ENCODE data around the gene RHOC. TPM values are rescaled to one million over a fixed set of nuclear protein-coding genes. Genes with fewer than 3 reads are reported as not detected.

Gene RHOC
- total RNA-seq, 2 experiments from 2014 or later: 105 to 130 TPM

- peaks cover 2% of the 10 kb centered on the region for H3K9me3 Mint-ChIP-seq (ENCODE audit: low read depth)
- H3K27me3 Mint-ChIP-seq: no peaks in the 10 kb centered on the region
- H3K4me1 Mint-ChIP-seq: peaks cover 54% of the 10 kb centered on the region
- no peak for ATAC-seq
- no peak overlapping the region for H3K4me3 Mint-ChIP-seq
- CTCF ChIA-PET: no interaction called here
- no peak for DNase-seq
- no peak overlapping the region for H3K27ac Mint-ChIP-seq
- peaks cover 35% of the 10 kb centered on the region for H3K36me3 Mint-ChIP-seq
Measured at GRCh38 chr1:112677501-112677900, 29.4 kb downstream of the RHOC start.

DNA sequence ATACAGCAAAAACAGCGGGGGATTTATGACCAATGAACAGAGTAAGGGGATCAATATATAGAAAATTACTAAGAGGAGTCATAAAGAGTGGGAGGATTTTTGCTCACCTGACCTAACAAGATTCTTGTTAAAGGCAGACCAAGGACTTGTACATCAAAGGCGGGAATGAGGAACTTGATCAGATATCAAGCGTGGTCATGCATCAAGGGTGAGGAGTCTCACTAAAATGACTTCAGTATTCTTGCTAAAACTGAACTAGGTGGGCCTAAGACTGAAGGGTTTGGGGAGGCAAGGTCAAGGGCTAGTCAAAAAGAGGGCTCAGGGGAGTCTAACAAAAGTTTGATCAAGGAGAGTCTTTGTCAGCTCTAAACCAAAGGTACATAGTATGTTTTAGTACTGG, 30.4 kb downstream of the RHOC start:
- Mint-ChIP-seq H3K27ac (no peak overlapping the region), H3K4me1 (peaks cover 52% of the 10 kb centered on the region), H3K27me3 (no peaks in the 10 kb centered on the region), H3K9me3 (ENCODE audit: low read depth) (peaks cover 2% of the 10 kb centered on the region), H3K4me3 (no peak overlapping the region), H3K36me3 (peaks cover 40% of the 10 kb centered on the region)
- ATAC-seq: no peak
- no peak for DNase-seq
- CTCF ChIA-PET: interaction anchor here (1.0 kb wide), 1 partner anchor 32 kb away, joined by 3 read pairs; no protein-coding TSS in a partner anchor

- H3K27ac Mint-ChIP-seq: peak overlapping the region; percentile 75
- H3K27me3 Mint-ChIP-seq: no peaks in the 10 kb centered on the region
- ATAC-seq (no peak), DNase-seq (no peak)
- peaks cover 45% of the 10 kb centered on the region for H3K36me3 Mint-ChIP-seq
- CTCF ChIA-PET: interaction anchor here (0.8 to 3.4 kb wide), 7 partner anchors 11 to 54 kb away, joined by 3 to 25 read pairs (median 7); partner anchors contain the start of genes PPM1J and RHOC
- H3K9me3 Mint-ChIP-seq (ENCODE audit: low read depth): peaks cover 2% of the 10 kb centered on the region
- H3K4me1 Mint-ChIP-seq: peaks cover 52% of the 10 kb centered on the region
- H3K4me3 Mint-ChIP-seq: peak overlapping the region; percentile 74
Measured at GRCh38 chr1:112675728-112676381, 31.1 kb downstream of the RHOC start.

- peak; percentile 54 for DNase-seq
- H3K4me3 Mint-ChIP-seq: peak overlapping the region; percentile 95
Measured at GRCh38 chr1:112674986-112675727, 31.8 kb downstream of the RHOC start.

DNA sequence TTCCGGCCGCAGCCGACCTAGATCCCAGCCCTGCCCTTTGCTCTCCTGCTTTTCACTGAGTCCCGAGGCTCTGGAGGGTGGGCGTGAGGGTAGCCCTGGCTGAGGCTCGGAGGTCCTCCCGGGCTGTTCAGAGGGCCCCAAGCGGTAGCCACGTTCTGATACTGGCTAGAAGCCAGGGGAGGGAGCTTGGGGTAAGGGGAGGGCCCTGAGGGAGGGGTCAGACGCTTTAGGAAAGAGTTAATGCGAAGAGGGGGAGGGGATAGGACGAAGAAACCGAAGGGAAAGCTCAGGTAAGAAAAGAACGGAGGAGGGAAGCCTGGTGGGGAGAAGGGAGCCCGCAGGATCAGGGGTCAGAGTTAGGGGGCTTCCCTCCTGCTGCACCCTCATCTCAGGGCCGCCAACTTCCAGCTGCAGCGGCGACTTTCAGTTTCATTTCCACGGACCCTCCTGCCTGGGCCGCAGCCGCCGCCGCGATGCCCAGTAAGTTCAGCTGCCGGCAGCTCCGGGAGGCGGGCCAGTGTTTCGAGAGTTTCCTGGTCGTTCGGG, 32.4 kb downstream of the RHOC start, which contains the start of gene MOV10:
MOV10 (plus strand) TSS at position 220 of the 546 bp plus-strand sequence; CDS start at position 474, 254 bp downstream.
- Mint-ChIP-seq H3K36me3 (peaks cover 54% of the 10 kb centered on the region), H3K27ac (peak within 1 kb of the TSS; percentile 97), H3K27me3 (no peaks in the 10 kb centered on the region), H3K9me3 (ENCODE audit: low read depth) (no peaks in the 10 kb centered on the region), H3K4me3 (peak within 1 kb of the TSS; percentile 95), H3K4me1 (peaks cover 49% of the 10 kb centered on the region)
- CTCF ChIA-PET: interaction anchor here (0.5 to 3.4 kb wide), 15 partner anchors 10 to 1628 kb away, joined by 3 to 25 read pairs (median 4); partner anchors contain the start of genes CAPZA1, PPM1J, RHOC and ST7L
- DNase-seq (peak; percentile 80), ATAC-seq (peak; percentile 84)

More at GRCh38 chr1:112674986-112675727, 31.8 kb downstream of the RHOC start:
- peak overlapping the region; percentile 97 for H3K27ac Mint-ChIP-seq
- peaks cover 51% of the 10 kb centered on the region for H3K36me3 Mint-ChIP-seq
- H3K9me3 Mint-ChIP-seq (ENCODE audit: low read depth): peaks cover 2% of the 10 kb centered on the region
- peaks cover 52% of the 10 kb centered on the region for H3K4me1 Mint-ChIP-seq
- ATAC-seq: peak; percentile 56
- CTCF ChIA-PET: interaction anchor here (0.5 to 3.4 kb wide), 15 partner anchors 10 to 1627 kb away, joined by 3 to 25 read pairs (median 4); partner anchors contain the start of genes CAPZA1, PPM1J, RHOC and ST7L
- no peaks in the 10 kb centered on the region for H3K27me3 Mint-ChIP-seq

GRCh38 chr1:112673592-112674439, 33.1 kb downstream of the RHOC start:
- Mint-ChIP-seq H3K4me3 (peak overlapping the region; percentile 95), H3K36me3 (peaks cover 58% of the 10 kb centered on the region), H3K4me1 (peaks cover 50% of the 10 kb centered on the region), H3K27ac (peak overlapping the region; percentile 97), H3K9me3 (ENCODE audit: low read depth) (no peaks in the 10 kb centered on the region), H3K27me3 (no peaks in the 10 kb centered on the region)
- CTCF ChIA-PET: interaction anchor here (0.6 to 3.4 kb wide), 13 partner anchors 9 to 1496 kb away, joined by 3 to 25 read pairs (median 7); partner anchors contain the start of genes CAPZA1, PPM1J, RHOC and ST7L
- DNase-seq (no peak), ATAC-seq (peak; percentile 5)

- Mint-ChIP-seq H3K27ac (peak overlapping the region; percentile 46), H3K4me3 (peak overlapping the region; percentile 14), H3K9me3 (ENCODE audit: low read depth) (no peaks in the 10 kb centered on the region), H3K27me3 (no peaks in the 10 kb centered on the region), H3K4me1 (peaks cover 50% of the 10 kb centered on the region), H3K36me3 (peaks cover 61% of the 10 kb centered on the region)
- ATAC-seq (no peak), DNase-seq (no peak)
- CTCF ChIA-PET: interaction anchor here (1.3 to 3.4 kb wide), 5 partner anchors 11 to 171 kb away, joined by 5 to 25 read pairs (median 9); partner anchors contain the start of genes PPM1J and RHOC
Measured at GRCh38 chr1:112672842-112673241, 34.1 kb downstream of the RHOC start.

DNA sequence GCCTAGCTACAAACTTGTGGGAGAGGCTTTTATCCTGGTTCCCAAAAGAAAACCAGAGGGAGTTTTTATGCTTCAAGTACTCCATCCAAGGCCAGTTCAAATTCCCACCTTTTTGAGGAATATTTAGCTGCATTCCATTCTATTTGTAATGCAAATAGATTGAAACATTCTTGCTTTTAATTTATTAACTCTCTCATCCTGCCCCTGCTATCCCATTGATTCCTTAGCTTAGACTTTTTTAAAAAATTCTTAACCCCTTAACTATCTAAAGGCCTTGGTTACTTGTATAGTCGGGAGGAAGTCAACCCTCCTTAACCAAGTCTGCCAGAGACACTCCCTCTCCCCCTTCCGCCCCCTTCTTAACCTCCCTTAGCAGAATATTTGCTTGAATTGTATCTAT, 34.9 kb downstream of the RHOC start:
- CTCF ChIA-PET: interaction anchor here (1.6 to 2.3 kb wide), 2 partner anchors 36 to 44 kb away, joined by 5 to 9 read pairs; partner anchors contain the start of gene PPM1J
- H3K36me3 Mint-ChIP-seq: peaks cover 65% of the 10 kb centered on the region
- no peak for DNase-seq
- peak overlapping the region; percentile 34 for H3K27ac Mint-ChIP-seq
- peaks cover 53% of the 10 kb centered on the region for H3K4me1 Mint-ChIP-seq
- H3K27me3 Mint-ChIP-seq: no peaks in the 10 kb centered on the region
- H3K9me3 Mint-ChIP-seq (ENCODE audit: low read depth): no peaks in the 10 kb centered on the region
- no peak for ATAC-seq
- no peak overlapping the region for H3K4me3 Mint-ChIP-seq

- Mint-ChIP-seq H3K9me3 (ENCODE audit: low read depth) (no peaks in the 10 kb centered on the region), H3K27me3 (no peaks in the 10 kb centered on the region), H3K4me3 (no peak overlapping the region), H3K36me3 (peaks cover 74% of the 10 kb centered on the region), H3K4me1 (peaks cover 33% of the 10 kb centered on the region), H3K27ac (peak overlapping the region; percentile 58)
- ATAC-seq (no peak), DNase-seq (no peak)
- CTCF ChIA-PET: no interaction called here
Measured at GRCh38 chr1:112666946-112667345, 40.0 kb downstream of the RHOC start.

- CTCF ChIA-PET: interaction anchor here (0.9 kb wide), 1 partner anchor 42 kb away, joined by 4 read pairs; no protein-coding TSS in a partner anchor
- ATAC-seq (no peak), DNase-seq (no peak)
- Mint-ChIP-seq H3K27me3 (no peaks in the 10 kb centered on the region), H3K9me3 (ENCODE audit: low read depth) (no peaks in the 10 kb centered on the region), H3K4me1 (peaks cover 33% of the 10 kb centered on the region), H3K36me3 (peaks cover 72% of the 10 kb centered on the region), H3K4me3 (no peak overlapping the region), H3K27ac (no peak overlapping the region)
Measured at GRCh38 chr1:112665857-112666256, 41.1 kb downstream of the RHOC start.

DNA sequence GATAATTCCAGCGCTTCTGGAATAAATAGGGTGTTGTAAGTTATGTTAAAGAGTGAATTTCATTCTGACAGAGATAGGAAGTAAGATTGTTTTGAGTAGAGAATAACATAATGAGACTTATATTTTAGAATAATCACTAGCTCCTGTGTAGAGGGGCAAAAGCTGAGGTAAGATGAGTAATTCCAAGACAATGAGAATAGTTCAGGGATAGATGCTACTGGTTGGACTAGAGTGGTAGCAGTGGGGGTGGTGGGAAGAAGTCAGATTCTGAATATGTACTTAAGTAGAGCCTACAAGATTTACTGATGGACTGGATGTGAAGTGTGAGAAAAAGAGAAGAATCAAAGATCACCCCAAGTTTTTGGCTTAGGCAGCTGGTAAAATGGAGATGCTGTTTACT, 55.7 kb downstream of the RHOC start:
- CTCF ChIA-PET: interaction anchor here (0.9 to 7.0 kb wide), 4 partner anchors 14 to 30 kb away, joined by 3 to 25 read pairs (median 3); partner anchors contain the start of gene MOV10

More for the DNA sequence above, 55.7 kb downstream of the RHOC start:
- ATAC-seq: peak; percentile 45
- peaks cover 19% of the 10 kb centered on the region for H3K4me1 Mint-ChIP-seq
- no peak overlapping the region for H3K27ac Mint-ChIP-seq
- no peaks in the 10 kb centered on the region for H3K9me3 Mint-ChIP-seq (ENCODE audit: low read depth)
- DNase-seq: no peak
- H3K36me3 Mint-ChIP-seq: peaks cover 62% of the 10 kb centered on the region
- no peaks in the 10 kb centered on the region for H3K27me3 Mint-ChIP-seq
- no peak overlapping the region for H3K4me3 Mint-ChIP-seq

Measured in activated CD8-positive, alpha-beta memory T cell treated with anti-CD3 and anti-CD28 coated beads, Interleukin-2, amount 10 ng/mL, durations not matched to agents 7 days and 5 days (primary cell).